IMR-90 (cell line): Measurements from ENCODE around the gene TNIP1. TPM values are rescaled to one million over a fixed set of nuclear protein-coding genes. Genes with fewer than 3 reads are reported as not detected.

Source experiments
- ATAC-seq: fragments of 200-7000 bp; cut with Tn5 transposase; 2 replicates; pipeline ENCODE4 v1.9.1; 2020; ENCODE audit warnings: low read depth, mild to moderate bottlenecking, moderate library complexity
- BruUV-seq: library from RNA; stranded (reverse); fragments of 400-500 nt; replicated peaks from 2 replicates; lab custom pipeline; 2021; lab: Mats Ljungman, UMichigan
- CTCF ChIA-PET: fragments of 300-600 bp; formaldehyde crosslinking; extraction: SDS; loops from one replicate; lab custom pipeline; 2021; ENCODE audit warnings: antibody characterized with exemption; lab: Yijun Ruan, JAX
- POLR2A ChIA-PET: fragments of 300-600 bp; sonication (Branson Sonifier 250); formaldehyde crosslinking; loops from one replicate; lab custom pipeline; 2022; ENCODE audit warnings: antibody characterized with exemption; ENCODE audit not compliant: unreplicated experiment; lab: Charles Lee
- DNase-seq: peaks from one replicate; pipeline ENCODE4 v3.0.0; 2013
- H2AFZ ChIP-seq: replicated peaks from 2 replicates; pipeline ENCODE3; 2013; ENCODE audit warnings: low read length, mild to moderate bottlenecking; ENCODE audit not compliant: poor library complexity
- H2AK5ac ChIP-seq: 2 replicates; pipeline ENCODE4 v1.6.1; 2013; ENCODE audit warnings: low read depth, low read length, inconsistent platforms
- H2AK9ac ChIP-seq: replicated peaks from 2 replicates; pipeline ENCODE3; 2013; ENCODE audit warnings: mild to moderate bottlenecking, low read depth, low read length, moderate library complexity; ENCODE audit not compliant: poor library complexity
- H2BK120ac ChIP-seq: 2 replicates; pipeline ENCODE4 v1.6.1; 2013; ENCODE audit warnings: low read depth, low read length, inconsistent platforms
- H2BK15ac ChIP-seq: 3 replicates; pipeline ENCODE4 v1.6.1; 2013; ENCODE audit warnings: low read depth, low read length, inconsistent platforms
- H2BK20ac ChIP-seq: 2 replicates; pipeline ENCODE4 v1.6.1; 2013; ENCODE audit warnings: low read depth, mild to moderate bottlenecking, inconsistent platforms, low read length, moderate library complexity
- H2BK5ac ChIP-seq: 2 replicates; pipeline ENCODE4 v1.6.1; 2013; ENCODE audit warnings: mild to moderate bottlenecking, low read depth, low read length, inconsistent platforms; ENCODE audit not compliant: poor library complexity, severe bottlenecking
- H3K14ac ChIP-seq: replicated peaks from 2 replicates; pipeline ENCODE4 v1.6.1; 2013; ENCODE audit warnings: low read depth, low read length, inconsistent platforms
- H3K18ac ChIP-seq: 2 replicates; pipeline ENCODE4 v1.6.1; 2013; ENCODE audit warnings: low read depth, low read length, control low read depth
- H3K23ac ChIP-seq: 2 replicates; pipeline ENCODE4 v1.6.1; 2013; ENCODE audit warnings: low read depth, low read length, inconsistent platforms
- H3K27ac ChIP-seq: 2 replicates; pipeline ENCODE4 v1.5.1; 2013; ENCODE audit warnings: mild to moderate bottlenecking, control low read depth, low read length; ENCODE audit not compliant: insufficient read depth
- H3K27me3 ChIP-seq: 2 replicates; pipeline ENCODE4 v1.6.1; 2013; ENCODE audit warnings: low read length; ENCODE audit not compliant: control insufficient read depth, insufficient read depth
- H3K36me3 ChIP-seq: 2 replicates; pipeline ENCODE4 v1.6.1; 2013; ENCODE audit warnings: low read length, mixed read lengths; ENCODE audit not compliant: control insufficient read depth, insufficient read depth
- H3K4ac ChIP-seq: 2 replicates; pipeline ENCODE4 v1.6.1; 2013; ENCODE audit warnings: low read depth, low read length, inconsistent platforms
- H3K4me1 ChIP-seq: 2 replicates; pipeline ENCODE4 v1.6.1; 2013; ENCODE audit warnings: low read length, mixed read lengths; ENCODE audit not compliant: control insufficient read depth, insufficient read depth
- H3K4me2 ChIP-seq: 2 replicates; pipeline ENCODE4 v1.6.1; 2013; ENCODE audit warnings: low read depth, mild to moderate bottlenecking, control low read depth, low read length, moderate library complexity
- H3K4me3 ChIP-seq: 2 replicates; pipeline ENCODE4 v1.5.1; 2013; ENCODE audit warnings: low read depth, mild to moderate bottlenecking, control low read depth, low read length, moderate library complexity; ENCODE audit not compliant: insufficient read depth
- H3K56ac ChIP-seq: 2 replicates; pipeline ENCODE4 v1.6.1; 2013; ENCODE audit warnings: low read length, inconsistent platforms; ENCODE audit not compliant: insufficient read depth; ENCODE audit errors: extremely low read depth
- H3K79me1 ChIP-seq, 2 experiments: 2 replicates each; pipeline ENCODE4 v1.6.1; 2013; ENCODE audit warnings: low read length in 2 of 2, inconsistent platforms in 1 of 2, low read depth in 1 of 2
- H3K9ac ChIP-seq: 2 replicates; pipeline ENCODE4 v1.6.1; 2013; ENCODE audit warnings: low read depth, low read length, control low read depth
- H3K9me1 ChIP-seq: 2 replicates; pipeline ENCODE4 v1.6.1; 2013; ENCODE audit warnings: low read length, inconsistent platforms; ENCODE audit not compliant: insufficient read depth
- H3K9me3 ChIP-seq: 2 replicates; pipeline ENCODE4 v1.6.1; 2013; ENCODE audit warnings: low read length; ENCODE audit not compliant: control insufficient read depth, insufficient read depth
- H4K20me1 ChIP-seq: 2 replicates; pipeline ENCODE4 v1.6.1; 2013; ENCODE audit warnings: low read length, inconsistent platforms; ENCODE audit not compliant: insufficient read depth
- H4K5ac ChIP-seq: 2 replicates; pipeline ENCODE4 v1.6.1; 2013; ENCODE audit warnings: mild to moderate bottlenecking, low read depth, low read length, control low read depth
- H4K8ac ChIP-seq, 2 experiments: 2 replicates each; pipeline ENCODE4 v1.6.1; 2013; ENCODE audit warnings: low read depth in 2 of 2, low read length in 2 of 2, control low read depth in 1 of 2, inconsistent platforms in 1 of 2
- H4K91ac ChIP-seq: 2 replicates; pipeline ENCODE4 v1.6.1; 2013; ENCODE audit warnings: low read depth, low read length, inconsistent platforms; ENCODE audit not compliant: insufficient read depth
- BHLHE40 ChIP-seq: fragments of 150-350 bp; IDR thresholded peaks from 2 replicates; pipeline ENCODE4 v1.6.1; 2016; ENCODE audit warnings: mild to moderate bottlenecking, low read depth, low read length
- CEBPB ChIP-seq: IDR thresholded peaks from 2 replicates; pipeline ENCODE4 v1.6.1; 2012; ENCODE audit warnings: low read depth, low read length, improper control_type of control experiment
- CHD1 ChIP-seq: IDR thresholded peaks from 2 replicates; pipeline ENCODE4 v1.6.1; 2012; ENCODE audit warnings: low read depth, low read length, improper control_type of control experiment
- CTCF ChIP-seq: conservative IDR thresholded peaks from 2 replicates; pipeline ENCODE4 v1.5.1; 2012; ENCODE audit warnings: mild to moderate bottlenecking, low read depth, low read length, improper control_type of control experiment
- ELK1 ChIP-seq: fragments of 150-350 bp; IDR thresholded peaks from 2 replicates; pipeline ENCODE4 v1.6.1; 2016; ENCODE audit warnings: low read depth, mild to moderate bottlenecking, low read length, moderate library complexity, borderline replicate concordance
- FOS ChIP-seq: fragments of 150-350 bp; IDR thresholded peaks from 2 replicates; pipeline ENCODE4 v1.6.1; 2016; ENCODE audit warnings: low read depth, low read length
- MAFK ChIP-seq: IDR thresholded peaks from 2 replicates; pipeline ENCODE4 v1.6.1; 2012; ENCODE audit warnings: low read depth, low read length, improper control_type of control experiment
- MAZ ChIP-seq: IDR thresholded peaks from 2 replicates; pipeline ENCODE4 v1.6.1; 2012; ENCODE audit warnings: low read depth, mild to moderate bottlenecking, low read length, improper control_type of control experiment, moderate library complexity, borderline replicate concordance
- MXI1 ChIP-seq: IDR thresholded peaks from 2 replicates; pipeline ENCODE4 v1.6.1; 2012; ENCODE audit warnings: low read depth, mild to moderate bottlenecking, low read length, moderate library complexity, borderline replicate concordance
- NFE2L2 ChIP-seq: fragments of 150-350 bp; IDR thresholded peaks from 2 replicates; pipeline ENCODE4 v1.6.1; 2016; ENCODE audit warnings: low read depth, mild to moderate bottlenecking, low read length
- POLR2A ChIP-seq: IDR thresholded peaks from 2 replicates; pipeline ENCODE4 v1.6.1; 2012; ENCODE audit warnings: mild to moderate bottlenecking, low read depth, low read length
- RAD21 ChIP-seq: IDR thresholded peaks from 2 replicates; pipeline ENCODE4 v1.6.1; 2012; ENCODE audit warnings: low read length, improper control_type of control experiment
- RCOR1 ChIP-seq: IDR thresholded peaks from 2 replicates; pipeline ENCODE4 v1.6.1; 2012; ENCODE audit warnings: mild to moderate bottlenecking, low read length, improper control_type of control experiment; ENCODE audit not compliant: insufficient replicate concordance
- RFX5 ChIP-seq: IDR thresholded peaks from 2 replicates; pipeline ENCODE4 v1.8.0; 2012; ENCODE audit warnings: low read depth, mild to moderate bottlenecking, low read length, moderate library complexity
- SMC3 ChIP-seq: fragments of 150-350 bp; IDR thresholded peaks from 2 replicates; pipeline ENCODE4 v1.6.1; 2016; ENCODE audit warnings: low read depth, mild to moderate bottlenecking, antibody characterized with exemption, low read length, moderate library complexity
- USF2 ChIP-seq: fragments of 150-350 bp; IDR thresholded peaks from 2 replicates; pipeline ENCODE4 v1.6.1; 2017; ENCODE audit warnings: mild to moderate bottlenecking, antibody characterized with exemption, low read length, low read depth
- WGBS, 2 experiments: methylation state at CpG; one replicate each; pipeline versions ENCODE4 v1.1.5 to v1.1.7; 2013; ENCODE audit warnings: missing lambda C conversion rate in 2 of 2; ENCODE audit not compliant: insufficient read length in 1 of 2; ENCODE audit errors: extremely low coverage in 2 of 2; 5-methylcytosine and 5-hydroxymethylcytosine counted together
- dilution Hi-C: fragments of 300-500 bp; cut with HindIII; formaldehyde crosslinking; loops from one replicate; pipeline ENCODE4 v1.14.3; 2018; ENCODE audit warnings: low sequenced_read_pairs; ENCODE audit not compliant: unreplicated experiment
- in situ Hi-C: fragments of 300-500 bp; cut with MboI; formaldehyde crosslinking; loops from 3 replicates; pipeline ENCODE4 v1.14.3; 2019; ENCODE audit warnings: low sequenced_read_pairs, inconsistent platforms, mixed read lengths
- intact Hi-C: fragments of 100-400 bp; cut with micrococcal nuclease; formaldehyde crosslinking; loops from 2 replicates; pipeline ENCODE4 v1.10.0; 2022
- polyA plus RNA-seq, 3 experiments: library from polyadenylated mRNA; depleted of rRNA; stranded (reverse); fragments of >200 nt; gene quantifications; 2 replicates each; pipeline ENCODE4 v1.2.3, GENCODE V29; 2012; ENCODE audit warnings: low replicate concordance in 1 of 3
- total RNA-seq: library from RNA; depleted of rRNA; stranded (reverse); fragments of >200 nt; gene quantifications from 2 replicates; pipeline ENCODE4 v1.2.3, GENCODE V29; 2012

TNIP1 gene
- total and polyA plus RNA-seq, 2 of the 4 experiments (the other 2 are of a cell fraction): 63.8 to 92.8 TPM

GRCh38 chr5:151014680-151015343 lies 66.0 kb downstream of the TNIP1 start:
- no TSS peak for BruUV-seq
- Histone ChIP-seq H3K4ac (no peak overlapping the region), H4K20me1 (no peaks in the 10 kb centered on the region), H2AFZ (no peak overlapping the region), H3K4me3 (no peak overlapping the region), H3K27me3 (peaks cover 4% of the 10 kb centered on the region; the same call in 1 of the 2 replicates), H2BK15ac (no peak overlapping the region), H3K79me1 (no peaks in the 10 kb centered on the region), H4K91ac (no peak overlapping the region), H4K8ac (no peak overlapping the region), H3K56ac (no peak overlapping the region), H3K23ac (no peak overlapping the region), H3K18ac (no peak overlapping the region), H3K14ac (no peak overlapping the region), H2AK9ac (no peak overlapping the region), H3K36me3 (no peaks in the 10 kb centered on the region), H3K4me2 (no peak overlapping the region), H3K9me3 (no peaks in the 10 kb centered on the region), H2BK5ac (no peak overlapping the region), H3K27ac (no peak overlapping the region), H2AK5ac (no peak overlapping the region), H3K9me1 (no peaks in the 10 kb centered on the region), H3K9ac (no peak overlapping the region), H2BK20ac (no peak overlapping the region), H3K4me1 (no peaks in the 10 kb centered on the region), H4K5ac (no peak overlapping the region), H2BK120ac (no peak overlapping the region)
- ATAC-seq (no peak), DNase-seq (no peak)
- CTCF ChIA-PET: interaction anchor here (0.6 kb wide), 1 partner anchor 497 kb away, joined by 3 read pairs; no protein-coding TSS in a partner anchor
- in situ Hi-C loops (no loop called here), dilution Hi-C loops (no loop called here), intact Hi-C loops (no loop called here)
- no CpG with 5 or more reads among the region's 4 CpGs for WGBS, 2 experiments
- TF ChIP-seq FOS: no peak
- TF ChIP-seq MAFK: no peak
- TF ChIP-seq MXI1: no peak
- TF ChIP-seq RCOR1: no peak
- no peak for TF ChIP-seq RFX5
- TF ChIP-seq USF2: no peak
- TF ChIP-seq RAD21: no peak
- no peak for TF ChIP-seq MAZ
- TF ChIP-seq POLR2A: no peak
- no peak for TF ChIP-seq ELK1
- TF ChIP-seq CTCF: no peak
- no peak for TF ChIP-seq CEBPB
- TF ChIP-seq SMC3: no peak
- TF ChIP-seq NFE2L2: no peak
- TF ChIP-seq BHLHE40: no peak
- TF ChIP-seq CHD1: no peak
- POLR2A ChIA-PET: interaction anchor here (0.6 kb wide), 1 partner anchor 670 kb away, joined by 6 read pairs; no protein-coding TSS in a partner anchor
